Right renal cortex interstitium (tissue), 3 donors: Measurements from ENCODE around the gene PCDHA2. TPM values are rescaled to one million over a fixed set of nuclear protein-coding genes. Genes with fewer than 3 reads are reported as not detected.

ENCODE experiments used
- polyA plus RNA-seq, 3 donors: library from polyadenylated mRNA; unstranded; fragments of 120-200 nt; gene quantifications; one replicate each; pipeline ENCODE4 v1.2.1, GENCODE V29; 2013; ENCODE audit not compliant: insufficient read length in 3 of 3

Gene PCDHA2
- polyA plus RNA-seq, 3 donors, result 0.23 to 0.40 (median 0.35) TPM

Other genes with a start within 250 kb of the PCDHA2 start
- gene EIF4EBP3, start 247.2 kb upstream of the PCDHA2 start, polyA plus RNA-seq, result 10 to 100 TPM in 1 of 3 donors, 1 to 10 TPM in 2; 9.8 to 11.5 (median 9.9) TPM
- gene SRA1, start 237.4 kb upstream of the PCDHA2 start, polyA plus RNA-seq, result 10 to 100 TPM; 20.3 to 22.8 (median 21.9) TPM
- 10 to 100 TPM; 23.8 to 33.1 (median 30.5) TPM for gene APBB3, start 230.3 kb upstream of the PCDHA2 start, polyA plus RNA-seq
- gene SLC35A4, start 230.0 kb upstream of the PCDHA2 start, polyA plus RNA-seq, result 10 to 100 TPM; 79.0 to 91.7 (median 79.8) TPM
- gene CD14, start 161.7 kb upstream of the PCDHA2 start, polyA plus RNA-seq, result 1 to 10 TPM; 5.6 to 7.6 (median 7.5) TPM
- gene TMCO6, start 155.4 kb upstream of the PCDHA2 start, polyA plus RNA-seq, result 10 to 100 TPM; 15.4 to 16.9 (median 16.6) TPM
- 10 to 100 TPM; 66.7 to 84.4 (median 75.4) TPM for gene NDUFA2, start 147.2 kb upstream of the PCDHA2 start, polyA plus RNA-seq
- 100 to 1,000 TPM; 180 to 194 (median 192) TPM for gene IK, start 147.0 kb upstream of the PCDHA2 start, polyA plus RNA-seq
- gene WDR55, start 129.9 kb upstream of the PCDHA2 start, polyA plus RNA-seq, result 10 to 100 TPM; 12.8 to 13.7 (median 13.2) TPM
- gene DND1, start 121.3 kb upstream of the PCDHA2 start, polyA plus RNA-seq, result not detected
- gene HARS1, start 103.5 kb upstream of the PCDHA2 start, polyA plus RNA-seq, result 10 to 100 TPM; 67.2 to 71.7 (median 71.1) TPM
- 10 to 100 TPM; 43.1 to 47.5 (median 45.4) TPM for gene HARS2, start 103.4 kb upstream of the PCDHA2 start, polyA plus RNA-seq
- gene ZMAT2, start 94.4 kb upstream of the PCDHA2 start, polyA plus RNA-seq, result 100 to 1,000 TPM; 147 to 162 (median 157) TPM
- gene PCDHA1, start 8.7 kb upstream of the PCDHA2 start, polyA plus RNA-seq, result under 1 TPM in 2 of 3 donors, not detected in 1; 0.06 to 0.08 TPM
- under 1 TPM; 0.22 to 0.65 (median 0.45) TPM for gene PCDHA3, start 6.2 kb downstream of the PCDHA2 start, polyA plus RNA-seq
- 1 to 10 TPM in 2 of 3 donors, under 1 TPM in 1; 0.86 to 1.3 (median 1.3) TPM for gene PCDHA4, start 12.2 kb downstream of the PCDHA2 start, polyA plus RNA-seq
- under 1 TPM; 0.04 to 0.12 (median 0.08) TPM for gene PCDHA5, start 26.8 kb downstream of the PCDHA2 start, polyA plus RNA-seq
- under 1 TPM; 0.33 to 0.47 (median 0.44) TPM for gene PCDHA6, start 33.1 kb downstream of the PCDHA2 start, polyA plus RNA-seq
- gene PCDHA7, start 39.4 kb downstream of the PCDHA2 start, polyA plus RNA-seq, result under 1 TPM; 0.20 to 0.47 (median 0.22) TPM
- gene PCDHA8, start 46.3 kb downstream of the PCDHA2 start, polyA plus RNA-seq, result under 1 TPM in 2 of 3 donors, not detected in 1; 0.06 TPM
- gene PCDHA9, start 53.5 kb downstream of the PCDHA2 start, polyA plus RNA-seq, result under 1 TPM in 1 of 3 donors, not detected in 2; 0.03 TPM
- gene PCDHA10, start 61.0 kb downstream of the PCDHA2 start, polyA plus RNA-seq, result 1 to 10 TPM in 1 of 3 donors, under 1 TPM in 2; 0.51 to 2.1 (median 0.62) TPM
- gene PCDHA11, start 74.1 kb downstream of the PCDHA2 start, polyA plus RNA-seq, result under 1 TPM; 0.16 to 0.76 (median 0.19) TPM
- gene PCDHA12, start 80.5 kb downstream of the PCDHA2 start, polyA plus RNA-seq, result under 1 TPM; 0.06 to 0.14 (median 0.08) TPM
- under 1 TPM in 1 of 3 donors, not detected in 2; 0.08 TPM for gene PCDHA13, start 87.3 kb downstream of the PCDHA2 start, polyA plus RNA-seq
- under 1 TPM; 0.04 to 0.10 (median 0.04) TPM for gene PCDHAC1, start 131.4 kb downstream of the PCDHA2 start, polyA plus RNA-seq
- under 1 TPM; 0.36 to 0.65 (median 0.61) TPM for gene PCDHAC2, start 171.6 kb downstream of the PCDHA2 start, polyA plus RNA-seq